Stomach (tissue), 9 donors: ENCODE results near the gene GMCL2. TPM values are rescaled to one million over a fixed set of nuclear protein-coding genes. Genes with fewer than 3 reads are reported as not detected.
A peak's percentile ranks its signal among the peaks of the same experiment; 100 is the strongest.

Experiments
- DNase-seq, 2 donors: peaks; one replicate each; pipeline versions ENCODE4 v3.0.0 to v3.0.0-alpha.2; 2013 to 2019
- H3K27ac ChIP-seq, 5 donors: fragments of 200-600 bp in 4 of 5; sonication (generic) in 4 of 5; one replicate each; pipeline ENCODE4 v1.5.1; 2013 to 2019; ENCODE audit warnings: mild to moderate bottlenecking in 1 of 5, moderate library complexity in 1 of 5
- H3K27me3 ChIP-seq, 3 donors: fragments of 200-600 bp; sonication (generic); one replicate each; pipeline ENCODE4 v1.5.1; 2017 to 2019; ENCODE audit warnings: mixed run types in 1 of 3
- H3K36me3 ChIP-seq, 4 donors: fragments of 200-600 bp; sonication (generic); 1 replicate in 3 of 4; 2 replicates in 1 of 4; pipeline ENCODE4 v1.5.1; 2016 to 2019
- H3K4me1 ChIP-seq, 4 donors: fragments of 200-600 bp; sonication (generic); one replicate each; pipeline ENCODE4 v1.5.1; 2016 to 2019
- H3K4me3 ChIP-seq, 4 donors: fragments of 200-600 bp; sonication (generic) in 3 of 4; one replicate each; pipeline ENCODE4 v1.5.1; 2016 to 2019; ENCODE audit warnings: mild to moderate bottlenecking in 1 of 4
- H3K9me3 ChIP-seq, 4 donors: fragments of 200-600 bp; sonication (generic); one replicate each; pipeline ENCODE4 v1.5.1; 2016 to 2019
- EP300 ChIP-seq: sonication (generic); formaldehyde crosslinking; IDR thresholded peaks from one replicate; pipeline ENCODE4 v1.6.1; 2017; ENCODE audit warnings: antibody characterized with exemption
- POLR2A ChIP-seq, 4 donors: fragments of 450-650 bp; IDR thresholded peaks; one replicate each; pipeline ENCODE4 v1.6.1; 2016; ENCODE audit warnings: antibody characterized with exemption in 4 of 4, control low read depth in 2 of 4, mild to moderate bottlenecking in 1 of 4, moderate library complexity in 1 of 4
- POLR2AphosphoS5 ChIP-seq, 3 donors: sonication (generic); formaldehyde crosslinking; IDR thresholded peaks; one replicate each; pipeline ENCODE4 v1.6.1; 2016; ENCODE audit warnings: antibody characterized with exemption in 3 of 3
- WGBS, 5 donors: extraction: QIAGEN DNeasy Blood & Tissue Kit in 3 of 5; methylation state at CpG; one replicate each; pipeline versions ENCODE4 v1.1.5 to v1.1.7; 2013 to 2018; 5-methylcytosine and 5-hydroxymethylcytosine counted together
- intact Hi-C: fragments of 100-400 bp; cut with DNase I; formaldehyde crosslinking; loops from one replicate; pipeline ENCODE4 v1.15.1; 2023; ENCODE audit warnings: low total_unique reads
- polyA plus RNA-seq, 3 donors: library from polyadenylated mRNA; stranded (reverse); fragments of 200-250 nt; gene quantifications; one replicate each; pipeline ENCODE4 v1.2.3, GENCODE V29; 2013
- total RNA-seq, 5 donors: library from RNA; depleted of rRNA; stranded (reverse); fragments of >200 nt; gene quantifications; one replicate each; pipeline versions ENCODE4 v1.1.0 to v1.2.3, GENCODE V29; 2014 to 2016
- TF ChIP-seq, protein P1 (sequence below), 7 experiments: fragments of 450-650 bp in 4 of 7; fragments of 200-600 bp in 3 of 7; sonication (generic) in 3 of 7; IDR thresholded peaks; one replicate each; pipeline ENCODE4 v1.5.1; 2016 to 2019; ENCODE audit warnings: antibody characterized with exemption in 7 of 7, control low read depth in 2 of 7, mild to moderate bottlenecking in 1 of 7
- donor health status: healthy with polysubstance abuse.
- donor health status: Bipolar disorder and iron deficiency.
- donor health status: healthy.

The GMCL2 gene
- total and polyA plus RNA-seq, 8 donors = not detected

DNA sequence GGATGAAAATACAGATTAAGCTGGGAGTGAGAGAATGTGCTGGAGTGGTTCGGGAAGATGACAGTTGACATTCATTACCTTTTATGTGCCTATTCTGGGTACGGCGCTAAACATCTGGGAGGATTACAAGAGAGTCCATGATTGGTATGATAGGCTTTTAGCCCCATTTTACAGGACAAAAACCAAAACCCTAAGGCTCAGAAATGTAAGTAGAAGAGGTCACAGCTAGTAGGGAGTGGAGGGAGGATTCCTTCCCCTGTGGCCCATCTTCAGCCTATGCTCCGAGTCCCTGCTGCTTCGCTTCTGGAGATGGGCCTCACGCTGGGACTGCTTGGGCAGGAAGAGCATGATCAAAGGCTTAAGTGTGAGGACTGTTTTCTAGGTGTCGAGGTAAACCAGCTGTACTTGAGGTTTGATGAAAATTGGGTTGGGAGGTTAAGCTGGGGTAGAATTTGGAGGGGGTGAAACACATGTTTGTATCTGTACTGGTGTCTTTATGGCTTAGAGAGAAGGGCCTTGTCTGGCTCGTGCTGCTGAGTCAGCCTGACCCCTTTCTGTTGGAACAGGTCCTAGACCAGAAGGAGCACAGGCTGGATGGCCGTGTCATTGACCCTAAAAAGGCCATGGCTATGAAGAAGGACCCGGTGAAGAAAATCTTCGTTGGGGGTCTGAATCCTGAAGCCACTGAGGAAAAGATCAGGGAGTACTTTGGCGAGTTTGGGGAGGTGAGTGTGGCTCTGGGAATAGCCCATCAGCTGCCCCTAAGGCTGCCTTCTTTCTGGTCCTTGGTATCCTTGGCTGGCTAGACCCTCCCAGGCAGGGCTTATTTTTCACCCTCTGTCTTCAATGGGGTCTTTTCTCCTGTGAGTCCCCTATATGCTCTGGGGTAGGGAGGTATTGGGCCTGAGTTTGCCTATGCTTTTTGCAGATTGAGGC is 19.3 kb upstream of the GMCL2 start:
- no peak for TF ChIP-seq EP300
- no peak for TF ChIP-seq POLR2AphosphoS5 (IDR thresholded peaks at IDR 0.05)
- no peak for TF ChIP-seq POLR2A (IDR thresholded peaks at IDR 0.05)
- TF ChIP-seq, protein P1, sequence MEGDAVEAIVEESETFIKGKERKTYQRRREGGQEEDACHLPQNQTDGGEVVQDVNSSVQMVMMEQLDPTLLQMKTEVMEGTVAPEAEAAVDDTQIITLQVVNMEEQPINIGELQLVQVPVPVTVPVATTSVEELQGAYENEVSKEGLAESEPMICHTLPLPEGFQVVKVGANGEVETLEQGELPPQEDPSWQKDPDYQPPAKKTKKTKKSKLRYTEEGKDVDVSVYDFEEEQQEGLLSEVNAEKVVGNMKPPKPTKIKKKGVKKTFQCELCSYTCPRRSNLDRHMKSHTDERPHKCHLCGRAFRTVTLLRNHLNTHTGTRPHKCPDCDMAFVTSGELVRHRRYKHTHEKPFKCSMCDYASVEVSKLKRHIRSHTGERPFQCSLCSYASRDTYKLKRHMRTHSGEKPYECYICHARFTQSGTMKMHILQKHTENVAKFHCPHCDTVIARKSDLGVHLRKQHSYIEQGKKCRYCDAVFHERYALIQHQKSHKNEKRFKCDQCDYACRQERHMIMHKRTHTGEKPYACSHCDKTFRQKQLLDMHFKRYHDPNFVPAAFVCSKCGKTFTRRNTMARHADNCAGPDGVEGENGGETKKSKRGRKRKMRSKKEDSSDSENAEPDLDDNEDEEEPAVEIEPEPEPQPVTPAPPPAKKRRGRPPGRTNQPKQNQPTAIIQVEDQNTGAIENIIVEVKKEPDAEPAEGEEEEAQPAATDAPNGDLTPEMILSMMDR (IDR thresholded peaks at IDR 0.05) = no peak
- peaks cover 50 to 52% (median 51%) of the 10 kb centered on the region in 4 donors for H3K36me3 ChIP-seq
- no peaks in the 10 kb centered on the region for H3K9me3 ChIP-seq
- intact Hi-C loops = no loop called here
- peak overlapping the region; percentile 82 to 99 (median 96) for H3K4me3 ChIP-seq
- peaks cover 27 to 53% (median 48%) of the 10 kb centered on the region in 4 donors for H3K4me1 ChIP-seq
- no peaks in the 10 kb centered on the region for H3K27me3 ChIP-seq
- no peak for DNase-seq
- 33 to 47% (median 42%) methylated on average over 12 of the region's 12 CpGs for WGBS, 5 donors
- peak overlapping the region; percentile 47 to 98 (median 95) for H3K27ac ChIP-seq

DNA sequence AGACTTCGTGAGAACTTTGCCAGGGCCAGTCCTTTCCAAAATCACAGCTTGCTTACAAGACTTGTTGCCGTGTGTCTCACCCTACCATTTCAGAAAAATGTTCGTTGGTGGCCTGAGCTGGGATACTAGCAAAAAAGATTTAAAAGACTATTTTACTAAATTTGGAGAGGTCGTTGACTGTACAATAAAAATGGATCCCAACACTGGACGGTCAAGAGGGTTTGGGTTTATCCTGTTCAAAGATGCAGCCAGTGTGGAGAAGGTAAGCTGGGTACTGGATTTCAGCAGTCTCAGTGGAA is 18.5 kb upstream of the GMCL2 start:
- no peak for DNase-seq
- 3 to 9% (median 4%) methylated on average over 5 of the region's 5 CpGs for WGBS, 5 donors

DNA sequence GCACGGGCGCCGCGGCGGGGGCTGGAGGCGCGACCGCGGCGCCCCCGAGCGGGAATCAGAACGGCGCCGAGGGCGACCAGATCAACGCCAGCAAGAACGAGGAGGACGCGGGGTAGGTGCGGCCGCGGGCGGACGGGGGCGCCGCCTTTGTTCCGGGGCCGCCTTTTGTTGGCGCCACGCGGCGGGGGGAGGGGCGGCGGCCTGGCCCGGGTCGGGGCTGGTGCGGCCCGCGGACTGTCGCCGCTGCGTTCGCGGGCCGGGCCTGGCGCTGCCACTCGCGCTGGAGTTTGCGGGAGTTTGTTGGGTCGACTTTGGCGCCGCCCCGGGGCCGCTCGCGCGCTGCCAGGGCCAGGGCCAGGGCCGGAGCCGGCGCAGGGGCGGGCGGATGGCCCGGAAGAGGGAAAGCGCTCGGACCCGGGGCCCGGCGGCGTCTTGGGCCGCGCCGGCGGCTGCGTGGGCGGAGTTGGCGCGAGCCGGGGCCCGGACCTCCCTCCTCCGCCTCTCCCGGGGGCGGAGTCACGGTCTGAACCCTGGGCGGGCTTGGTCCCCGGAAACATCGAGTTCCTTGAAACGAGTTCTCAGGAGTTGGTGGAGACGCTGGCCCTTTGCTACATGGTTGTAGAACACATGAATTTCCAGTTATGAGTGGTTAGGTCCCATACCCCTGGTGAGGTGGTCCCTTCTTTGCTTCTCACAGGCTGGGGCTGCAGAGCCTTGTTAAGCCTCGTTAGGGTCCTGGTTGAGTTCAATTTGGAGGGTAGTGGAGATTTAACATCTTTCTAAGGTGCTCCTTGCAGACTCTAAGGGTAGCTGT is 18.0 kb upstream of the GMCL2 start:
- peaks cover 27 to 50% (median 48%) of the 10 kb centered on the region in 4 donors for H3K4me1 ChIP-seq
- 0 to 1% (median 1%) methylated on average over 2 to 90 of the region's 90 CpGs for WGBS, 5 donors

More for the DNA sequence above, 18.5 kb upstream of the GMCL2 start:
- intact Hi-C loops = no loop called here
- H3K36me3 ChIP-seq = peaks cover 42 to 45% (median 43%) of the 10 kb centered on the region in 4 donors
- H3K4me1 ChIP-seq = peaks cover 27 to 53% (median 48%) of the 10 kb centered on the region in 4 donors
- H3K27me3 ChIP-seq = no peaks in the 10 kb centered on the region
- no peak for TF ChIP-seq POLR2AphosphoS5 (IDR thresholded peaks at IDR 0.05)
- TF ChIP-seq EP300 = no peak
- H3K9me3 ChIP-seq = no peaks in the 10 kb centered on the region
- H3K4me3 ChIP-seq = peak overlapping the region; percentile 82 to 99 (median 96)
- H3K27ac ChIP-seq = peak overlapping the region; percentile 94 to 98 (median 96)

DNA sequence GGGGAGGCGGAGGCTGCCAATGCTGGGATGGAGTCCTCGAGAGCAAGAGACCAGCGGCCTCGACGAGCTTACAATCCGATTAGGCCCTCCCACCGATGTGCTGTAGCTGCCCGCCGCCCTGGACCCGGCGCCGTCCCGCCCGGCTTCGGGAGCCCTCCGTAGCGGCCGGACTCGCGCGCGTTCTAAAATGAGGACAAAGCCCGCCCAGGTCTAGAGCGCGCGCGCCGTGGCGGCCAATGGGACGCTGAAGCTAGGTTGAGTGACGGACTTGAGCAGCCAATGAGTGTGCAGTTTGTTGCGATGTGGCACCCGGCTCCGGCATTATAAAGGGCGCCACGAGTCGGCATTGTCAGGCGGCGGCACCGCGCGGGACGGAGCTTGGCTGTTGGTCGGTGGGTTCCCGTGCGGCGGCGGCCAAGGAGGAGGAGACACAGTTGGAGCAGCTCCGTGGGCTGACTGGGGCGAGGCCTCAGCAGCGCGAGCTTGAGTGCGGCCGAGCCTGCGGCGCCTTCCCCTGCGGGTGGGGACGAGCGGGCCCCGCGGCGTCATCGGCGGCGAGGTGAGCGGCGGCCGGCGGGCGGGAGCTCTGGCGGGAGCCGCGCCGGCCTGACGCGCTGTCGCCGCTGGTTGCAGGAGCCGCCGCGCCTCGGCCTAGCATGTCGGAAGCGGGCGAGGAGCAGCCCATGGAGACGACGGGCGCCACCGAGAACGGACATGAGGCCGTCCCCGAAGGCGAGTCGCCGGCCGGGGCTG is 17.2 kb upstream of the GMCL2 start, which contains the start of gene HNRNPAB:
TSS of gene HNRNPAB (plus strand) at position 352 of the 753 bp plus-strand sequence. CDS start at position 657, 305 bp downstream.
- DNase-seq = peak; percentile 97 to 98
- peaks cover 29 to 31% (median 30%) of the 10 kb centered on the region in 4 donors for H3K36me3 ChIP-seq
- H3K4me1 ChIP-seq = peaks cover 27 to 47% (median 45%) of the 10 kb centered on the region in 4 donors
- H3K4me3 ChIP-seq = peak within 1 kb of the TSS; percentile 82 to 99 (median 96)
- no peaks in the 10 kb centered on the region for H3K9me3 ChIP-seq
- intact Hi-C loops = no loop called here
- no peaks in the 10 kb centered on the region for H3K27me3 ChIP-seq
- peak within 1 kb of the TSS; percentile 94 to 98 (median 96) for H3K27ac ChIP-seq
- WGBS, 5 donors = 0 to 1% (median 1%) methylated on average over 45 to 96 of the region's 96 CpGs
- TF ChIP-seq EP300 (no peak), POLR2A (IDR thresholded peaks at IDR 0.05) (peak in 2 of 4 donors; percentile 94 to 98), POLR2AphosphoS5 (IDR thresholded peaks at IDR 0.05) (peak; percentile 98 to 100 (median 100))
- TF ChIP-seq, protein P1 (IDR thresholded peaks at IDR 0.05) = no peak

More for the DNA sequence above, 18.0 kb upstream of the GMCL2 start:
- peak overlapping the region; percentile 82 to 99 (median 96) for H3K4me3 ChIP-seq
- peak overlapping the region; percentile 94 to 98 (median 96) for H3K27ac ChIP-seq
- peak; percentile 87 to 93 for DNase-seq
- TF ChIP-seq POLR2AphosphoS5 (IDR thresholded peaks at IDR 0.05) (peak in 2 of 3 donors; percentile 21 to 63), POLR2A (IDR thresholded peaks at IDR 0.05) (no peak)
- H3K27me3 ChIP-seq = no peaks in the 10 kb centered on the region
- H3K9me3 ChIP-seq = no peaks in the 10 kb centered on the region
- intact Hi-C loops = no loop called here
- H3K36me3 ChIP-seq = peaks cover 37 to 39% (median 38%) of the 10 kb centered on the region in 4 donors
